Neuronal stem cell (in vitro differentiated cells): ENCODE data around the gene DLAT.

ENCODE experiments used
- DNase-seq: peaks from one replicate; pipeline ENCODE4 v3.0.0-alpha.2; 2013; ENCODE audit warnings: low spot score
- H2AFZ ChIP-seq: one replicate; pipeline ENCODE4 v1.6.1; 2013; ENCODE audit warnings: mild to moderate bottlenecking, low read length, inconsistent platforms
- H2AK5ac ChIP-seq: 2 replicates; pipeline ENCODE4 v1.6.1; 2013; ENCODE audit warnings: low read depth, mild to moderate bottlenecking, inconsistent platforms, low read length, moderate library complexity, mixed read lengths
- H2BK120ac ChIP-seq: 2 replicates; pipeline ENCODE4 v1.6.1; 2013; ENCODE audit warnings: low read depth, mild to moderate bottlenecking, inconsistent platforms, low read length, moderate library complexity, mixed read lengths
- H2BK12ac ChIP-seq: one replicate; pipeline ENCODE4 v1.6.1; 2013; ENCODE audit warnings: low read length, inconsistent platforms
- H2BK15ac ChIP-seq: 2 replicates; pipeline ENCODE4 v1.6.1; 2013; ENCODE audit warnings: mild to moderate bottlenecking, low read length, inconsistent platforms, mixed read lengths
- H2BK5ac ChIP-seq: one replicate; pipeline ENCODE4 v1.6.1; 2013; ENCODE audit warnings: inconsistent platforms, mild to moderate bottlenecking, low read length, moderate library complexity
- H3K14ac ChIP-seq: one replicate; pipeline ENCODE4 v1.6.1; 2013; ENCODE audit warnings: low read length, inconsistent platforms
- H3K18ac ChIP-seq: 2 replicates; pipeline ENCODE4 v1.6.1; 2013; ENCODE audit warnings: low read length, inconsistent platforms
- H3K23ac ChIP-seq: 2 replicates; pipeline ENCODE4 v1.6.1; 2013; ENCODE audit warnings: low read depth, mild to moderate bottlenecking, mixed read lengths, low read length, inconsistent platforms; ENCODE audit not compliant: poor library complexity
- H3K27ac ChIP-seq: replicated peaks from 3 replicates; pipeline ENCODE4 v1.5.1; 2013; ENCODE audit warnings: low read length, inconsistent platforms
- H3K27me3 ChIP-seq, 3 experiments: 2 replicates each; pipeline ENCODE4 v1.6.1; 2013; ENCODE audit warnings: low read length in 3 of 3, mild to moderate bottlenecking in 2 of 3, inconsistent platforms in 1 of 3, low read depth in 1 of 3, mixed read lengths in 1 of 3, moderate library complexity in 1 of 3; ENCODE audit not compliant: control insufficient read depth in 3 of 3, insufficient read depth in 3 of 3
- H3K36me3 ChIP-seq, 2 donors: replicated peaks in 1 of 2; 2 replicates each; pipeline ENCODE4 v1.6.1; 2013; ENCODE audit warnings: low read length in 2 of 2; ENCODE audit not compliant: control insufficient read depth in 2 of 2, insufficient read depth in 2 of 2
- H3K4ac ChIP-seq: 2 replicates; pipeline ENCODE4 v1.6.1; 2013; ENCODE audit warnings: inconsistent platforms, mild to moderate bottlenecking, low read length, moderate library complexity
- H3K4me1 ChIP-seq, 2 donors: 1 replicate in 1 of 2; 2 replicates in 1 of 2; pipeline ENCODE4 v1.6.1; 2013; ENCODE audit warnings: low read length in 2 of 2, low read depth in 1 of 2; ENCODE audit not compliant: control insufficient read depth in 2 of 2, insufficient read depth in 1 of 2
- H3K4me2 ChIP-seq: one replicate; pipeline ENCODE4 v1.6.1; 2013; ENCODE audit warnings: mild to moderate bottlenecking, low read length, inconsistent platforms; ENCODE audit not compliant: insufficient read depth, poor library complexity, severe bottlenecking
- H3K4me3 ChIP-seq, 2 donors: 2 replicates each; pipeline ENCODE4 v1.5.1; 2013; ENCODE audit warnings: low read length in 2 of 2, mild to moderate bottlenecking in 2 of 2, inconsistent platforms in 1 of 2, moderate library complexity in 1 of 2
- H3K79me1 ChIP-seq: one replicate; pipeline ENCODE4 v1.6.1; 2013; ENCODE audit warnings: low read depth, mild to moderate bottlenecking, inconsistent platforms, low read length, moderate library complexity
- H3K9ac ChIP-seq: one replicate; pipeline ENCODE4 v1.6.1; 2013; ENCODE audit warnings: mild to moderate bottlenecking, low read depth, low read length, inconsistent platforms; ENCODE audit not compliant: poor library complexity
- H3K9me3 ChIP-seq, 2 donors: replicated peaks in 1 of 2; 2 replicates each; pipeline versions ENCODE3 to v1.6.1; 2013; ENCODE audit warnings: low read length in 2 of 2, mild to moderate bottlenecking in 2 of 2, inconsistent platforms in 1 of 2, low read depth in 1 of 2, mixed read lengths in 1 of 2, moderate library complexity in 1 of 2; ENCODE audit not compliant: control insufficient read depth in 2 of 2, insufficient read depth in 1 of 2
- H4K8ac ChIP-seq: one replicate; pipeline ENCODE4 v1.6.1; 2013; ENCODE audit warnings: low read depth, mild to moderate bottlenecking, inconsistent platforms, low read length, moderate library complexity
- H4K91ac ChIP-seq: one replicate; pipeline ENCODE4 v1.6.1; 2013; ENCODE audit warnings: low read length, low read depth, mild to moderate bottlenecking, inconsistent platforms; ENCODE audit not compliant: poor library complexity
- WGBS, 2 donors: extraction: QIAGEN DNeasy Blood & Tissue Kit; methylation state at CpG; one replicate each; pipeline ENCODE4 v1.1.7; 2013; ENCODE audit warnings: missing lambda C conversion rate in 2 of 2, mixed read lengths in 1 of 2; ENCODE audit not compliant: insufficient read length in 2 of 2, insufficient replicate concordance in 1 of 2; ENCODE audit errors: extremely low coverage in 2 of 2; 5-methylcytosine and 5-hydroxymethylcytosine counted together

The DLAT gene

GRCh38 chr11:112082729-112083128 lies 57.5 kb downstream of the DLAT start:
- H4K8ac ChIP-seq: no peak overlapping the region
- peaks cover 5% of the 10 kb centered on the region for H3K79me1 ChIP-seq
- DNase-seq: no peak
- WGBS, 2 donors: no CpG with 5 or more reads among the region's 4 CpGs
- H3K27ac ChIP-seq: no peak overlapping the region
- H3K27me3 ChIP-seq: no peaks in the 10 kb centered on the region
- H2BK120ac ChIP-seq: no peak overlapping the region
- no peak overlapping the region for H3K9ac ChIP-seq
- H2BK5ac ChIP-seq: no peak overlapping the region
- H3K4me2 ChIP-seq: no peak overlapping the region
- no peak overlapping the region for H4K91ac ChIP-seq
- H2AFZ ChIP-seq: no peak overlapping the region
- no peak overlapping the region for H3K23ac ChIP-seq
- H3K18ac ChIP-seq: no peak overlapping the region
- H2AK5ac ChIP-seq: no peak overlapping the region
- H3K14ac ChIP-seq: no peak overlapping the region
- no peak overlapping the region for H3K4ac ChIP-seq
- peaks cover 13 to 75% of the 10 kb centered on the region in 2 donors for H3K36me3 ChIP-seq
- H3K4me3 ChIP-seq: no peak overlapping the region
- H2BK12ac ChIP-seq: no peak overlapping the region
- no peak overlapping the region for H2BK15ac ChIP-seq
- peaks cover 0 to 6% of the 10 kb centered on the region in 2 donors for H3K4me1 ChIP-seq
- H3K9me3 ChIP-seq: no peaks in the 10 kb centered on the region

GRCh38 chr11:112085822-112086421 lies 60.7 kb downstream of the DLAT start:
- peak overlapping the region; percentile 29 for H3K23ac ChIP-seq
- H3K27me3 ChIP-seq: no peaks in the 10 kb centered on the region
- no peak overlapping the region for H3K4ac ChIP-seq
- H3K36me3 ChIP-seq: peaks cover 14 to 75% of the 10 kb centered on the region in 2 donors
- peak overlapping the region; percentile 20 for H3K18ac ChIP-seq
- peak overlapping the region; percentile 87 to 91 for H3K4me3 ChIP-seq
- H3K4me2 ChIP-seq: peak overlapping the region; percentile 78
- DNase-seq: no peak
- peaks cover 0 to 6% of the 10 kb centered on the region in 2 donors for H3K4me1 ChIP-seq
- peak overlapping the region; percentile 44 for H4K91ac ChIP-seq
- H2BK120ac ChIP-seq: no peak overlapping the region
- H2AK5ac ChIP-seq: no peak overlapping the region
- peak overlapping the region; percentile 97 for H3K9ac ChIP-seq
- no peaks in the 10 kb centered on the region for H3K9me3 ChIP-seq
- H2AFZ ChIP-seq: peak overlapping the region; percentile 87
- no peak overlapping the region for H2BK5ac ChIP-seq
- peaks cover 5% of the 10 kb centered on the region for H3K79me1 ChIP-seq
- no peak overlapping the region for H2BK12ac ChIP-seq
- no CpG with 5 or more reads among the region's 19 CpGs for WGBS, 2 donors
- no peak overlapping the region for H4K8ac ChIP-seq
- H2BK15ac ChIP-seq: no peak overlapping the region
- H3K14ac ChIP-seq: no peak overlapping the region
- H3K27ac ChIP-seq: no peak overlapping the region

- H3K4me1 ChIP-seq: peaks cover 0 to 6% of the 10 kb centered on the region in 2 donors
- peak; percentile 97 for DNase-seq
- H3K27ac ChIP-seq: no peak within 1 kb of the TSS
- H3K9me3 ChIP-seq: no peaks in the 10 kb centered on the region
- WGBS, 2 donors: no CpG with 5 or more reads among the region's 45 CpGs
- H2BK5ac ChIP-seq: no peak within 1 kb of the TSS
- H2BK15ac ChIP-seq: no peak within 1 kb of the TSS
- peak within 1 kb of the TSS; percentile 29 for H3K23ac ChIP-seq
- H3K18ac ChIP-seq: peak within 1 kb of the TSS; percentile 37
- H2AFZ ChIP-seq: peak within 1 kb of the TSS; percentile 87
- H3K4ac ChIP-seq: no peak within 1 kb of the TSS
- H3K4me2 ChIP-seq: peak within 1 kb of the TSS; percentile 78
- no peak within 1 kb of the TSS for H2AK5ac ChIP-seq
- no peak within 1 kb of the TSS for H4K8ac ChIP-seq
- H3K9ac ChIP-seq: peak within 1 kb of the TSS; percentile 97
- no peak within 1 kb of the TSS for H2BK120ac ChIP-seq
- H3K4me3 ChIP-seq: peak within 1 kb of the TSS; percentile 87 to 91
- H3K14ac ChIP-seq: no peak within 1 kb of the TSS
- H3K79me1 ChIP-seq: peaks cover 5% of the 10 kb centered on the region
- H4K91ac ChIP-seq: peak within 1 kb of the TSS; percentile 44
- no peak within 1 kb of the TSS for H2BK12ac ChIP-seq
- H3K27me3 ChIP-seq: no peaks in the 10 kb centered on the region
- H3K36me3 ChIP-seq: peaks cover 18 to 80% of the 10 kb centered on the region in 2 donors
Observed at GRCh38 chr11:112086422-112087191, 61.4 kb downstream of the DLAT start, which contains the start of the genes SDHD and TIMM8B. TSS of gene SDHD (plus strand) at chr11:112086873. CDS start at chr11:112086908, 35 bp downstream. TSS of gene TIMM8B (minus strand) at chr11:112086756. CDS start at chr11:112086723, 33 bp downstream.

- no peak overlapping the region for H2AK5ac ChIP-seq
- H2BK5ac ChIP-seq: no peak overlapping the region
- H3K14ac ChIP-seq: no peak overlapping the region
- peak overlapping the region; percentile 87 to 91 for H3K4me3 ChIP-seq
- no peak overlapping the region for H3K18ac ChIP-seq
- H2BK12ac ChIP-seq: no peak overlapping the region
- no peak overlapping the region for H3K9ac ChIP-seq
- peaks cover 21 to 80% of the 10 kb centered on the region in 2 donors for H3K36me3 ChIP-seq
- H4K91ac ChIP-seq: no peak overlapping the region
- no peak for DNase-seq
- H4K8ac ChIP-seq: no peak overlapping the region
- H3K27me3 ChIP-seq: no peaks in the 10 kb centered on the region
- no peak overlapping the region for H3K23ac ChIP-seq
- no peak overlapping the region for H3K27ac ChIP-seq
- H3K4me2 ChIP-seq: peak overlapping the region; percentile 77
- WGBS, 2 donors: no CpG with 5 or more reads among the region's 10 CpGs
- no peak overlapping the region for H3K4ac ChIP-seq
- H2BK15ac ChIP-seq: no peak overlapping the region
- H3K9me3 ChIP-seq: no peaks in the 10 kb centered on the region
- H3K79me1 ChIP-seq: peaks cover 5% of the 10 kb centered on the region
- H2BK120ac ChIP-seq: no peak overlapping the region
- peak overlapping the region; percentile 87 for H2AFZ ChIP-seq
- peaks cover 0 to 6% of the 10 kb centered on the region in 2 donors for H3K4me1 ChIP-seq
Observed at GRCh38 chr11:112087212-112087611, 62.0 kb downstream of the DLAT start.
